Inflammatory macrophage (primary cell): ENCODE results near the gene CARD9.
A peak's percentile ranks its signal among the peaks of the same experiment; 100 is the strongest.
"Not testable (repeated sequence)": the region's sequence is repeated elsewhere in the genome, so short reads cannot be mapped to it uniquely, and the experiment has no call there.

Experiments
- DNase-seq, 2 donors: peaks; one replicate each; pipeline ENCODE4 v3.0.0-alpha.2; 2020 to 2022

The CARD9 gene

GRCh38 chr9:136333045-136333444 is 40.4 kb downstream of the CARD9 start:
- DNase-seq, result no peak

DNA sequence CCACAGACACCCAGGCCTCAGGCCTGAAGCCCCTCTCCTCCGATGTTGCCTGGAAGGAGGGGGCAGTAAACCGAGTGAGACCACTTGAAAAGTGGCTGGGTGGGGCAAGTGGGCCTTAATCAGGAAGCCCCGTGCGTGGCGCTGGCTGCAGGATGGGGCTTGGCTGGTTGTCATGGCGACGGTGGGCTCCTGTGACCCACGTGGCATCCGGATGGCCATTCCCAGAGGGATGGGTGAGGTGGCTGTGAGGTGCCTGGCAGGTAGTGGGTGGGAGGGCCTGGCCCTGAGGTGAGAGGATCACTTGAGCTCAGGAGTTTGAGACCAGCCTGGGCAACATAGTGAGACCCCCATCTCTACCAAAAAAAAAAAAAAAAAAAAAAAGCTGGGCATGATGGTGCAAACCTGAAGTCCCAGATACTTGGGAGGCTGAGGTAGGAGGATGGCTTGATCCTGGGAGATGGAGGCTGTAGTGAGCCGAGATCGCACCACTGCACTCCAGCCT is 40.9 kb downstream of the CARD9 start:
- DNase-seq, result no peak

GRCh38 chr9:136331556-136332481 is 41.6 kb downstream of the CARD9 start:
- DNase-seq, result no peak

DNA sequence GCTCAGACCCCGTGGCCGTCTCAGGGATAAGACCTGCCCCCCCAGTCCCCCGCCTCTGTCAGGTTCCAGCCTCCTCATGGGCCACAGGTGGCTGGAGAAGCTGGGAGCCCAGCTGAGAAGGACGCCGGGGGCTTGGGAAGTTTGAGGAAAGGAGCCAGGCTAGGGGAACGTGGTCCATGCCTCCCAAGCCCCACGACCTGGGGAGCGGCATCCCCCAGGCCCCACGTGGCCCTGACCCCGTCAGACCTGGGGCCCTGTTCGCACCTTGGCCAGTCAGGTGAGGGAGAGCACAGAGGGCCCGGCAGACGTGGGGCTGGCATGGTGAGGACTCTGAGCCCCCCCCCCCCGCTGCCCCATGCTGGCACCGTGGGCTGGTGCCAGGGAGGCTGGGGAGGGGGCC is 42.4 kb downstream of the CARD9 start:
- DNase-seq, result no peak

DNA sequence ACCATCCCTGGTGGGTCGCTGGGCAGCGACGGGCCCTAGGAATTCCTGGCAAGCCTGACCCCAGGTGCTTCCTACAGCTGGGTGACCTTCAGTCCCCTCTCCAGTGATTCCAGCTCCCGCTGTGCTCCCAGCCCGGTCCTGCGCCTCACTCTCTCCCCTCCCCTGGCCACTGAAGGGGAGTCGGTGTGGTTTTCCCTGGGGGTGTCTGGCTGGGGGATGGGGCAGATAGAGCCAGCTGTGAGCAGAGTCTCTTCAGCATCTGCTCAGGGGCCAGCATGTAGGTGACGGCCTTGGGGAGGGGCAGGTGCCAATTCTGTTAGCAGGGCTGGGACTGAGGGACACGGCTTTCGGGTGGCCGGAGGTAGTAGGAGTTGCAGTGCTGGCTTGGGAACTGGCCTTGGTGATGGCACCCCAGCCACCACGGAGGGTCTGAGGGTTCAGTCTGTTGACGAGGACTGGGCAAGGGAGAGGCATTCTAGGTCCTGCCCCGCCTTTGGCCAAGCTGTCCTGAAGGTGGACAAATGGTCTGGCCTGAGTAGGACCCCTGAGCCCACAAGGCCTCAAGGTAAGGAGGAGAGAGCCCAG is 43.0 kb downstream of the CARD9 start:
- DNase-seq, result no peak

- DNase-seq, result no peak
These were observed 43.6 kb downstream of the CARD9 start for GRCh38 chr9:136329636-136330405.

DNA sequence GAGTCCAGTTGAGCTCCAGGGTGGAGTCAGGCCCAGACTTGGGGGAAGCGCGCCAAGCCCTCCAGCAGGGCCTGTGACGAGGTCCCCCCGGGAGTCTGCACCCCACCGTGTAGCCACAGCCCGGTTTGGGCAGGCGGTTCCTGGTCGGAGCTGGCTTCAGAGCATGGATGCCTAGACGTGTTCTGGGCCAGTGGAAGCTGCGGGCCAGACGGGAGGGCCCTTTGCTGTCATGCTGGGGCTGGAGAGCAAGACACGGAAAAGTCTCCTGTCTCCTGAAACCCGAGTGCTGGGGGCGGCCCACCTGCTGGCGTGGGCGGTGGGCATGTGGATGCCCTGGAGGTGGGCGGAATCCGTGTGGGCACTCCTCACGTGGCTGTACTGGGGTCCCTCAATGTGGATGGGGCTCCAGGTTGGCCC is 44.2 kb downstream of the CARD9 start:
- DNase-seq, result no peak

DNA sequence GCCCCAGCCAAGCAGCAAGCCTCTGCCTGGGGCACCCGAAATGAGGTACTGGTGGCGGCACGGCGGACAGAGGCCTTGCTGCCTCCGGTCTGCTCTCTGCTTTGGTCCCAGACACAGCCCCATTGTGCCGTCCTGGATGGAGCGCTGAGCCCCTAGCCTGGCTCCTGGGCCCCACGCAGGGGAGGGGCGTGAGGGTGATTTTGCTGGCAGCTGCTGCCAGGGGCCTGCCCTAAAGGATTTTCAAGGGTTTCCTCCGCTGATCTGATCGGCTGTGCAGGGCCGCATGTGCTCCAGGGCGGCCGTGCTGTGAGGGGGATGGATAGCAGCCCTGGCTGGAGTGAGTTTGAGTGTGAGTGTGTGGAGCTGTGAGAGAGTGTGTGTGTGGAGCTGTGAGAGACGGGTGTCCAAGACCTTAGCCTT is 44.8 kb downstream of the CARD9 start:
- DNase-seq, result no peak

DNA sequence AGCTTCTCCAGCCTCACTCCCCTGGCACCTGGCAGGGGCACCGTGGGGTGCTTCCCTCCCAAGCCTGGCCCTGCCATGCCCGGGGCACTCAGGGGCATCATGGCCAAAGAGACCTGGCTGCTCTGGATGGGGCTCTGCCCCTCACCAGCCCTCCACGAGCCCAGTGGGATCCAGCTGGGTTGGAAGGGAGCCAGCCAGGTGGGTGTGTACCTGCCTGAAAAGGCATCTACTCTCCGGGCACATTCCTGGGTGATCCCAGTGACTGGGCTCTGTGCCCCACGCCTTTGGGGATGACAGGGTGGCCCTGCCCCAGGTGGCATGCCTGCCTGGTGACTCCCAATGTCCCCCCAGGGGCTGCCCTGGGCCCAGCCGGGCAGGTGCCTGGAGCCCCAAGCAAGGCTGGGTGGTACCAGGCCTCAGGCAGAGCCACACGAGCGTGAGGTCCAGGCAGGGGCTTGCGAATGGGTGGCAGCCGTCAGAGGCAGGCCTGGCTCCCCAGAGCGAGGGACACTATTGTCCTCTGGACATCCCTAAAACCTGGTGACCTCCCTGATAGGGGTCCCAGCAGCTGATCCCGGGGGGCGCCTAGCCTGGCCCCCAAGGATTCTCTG is 45.4 kb downstream of the CARD9 start:
- no peak for DNase-seq

DNA sequence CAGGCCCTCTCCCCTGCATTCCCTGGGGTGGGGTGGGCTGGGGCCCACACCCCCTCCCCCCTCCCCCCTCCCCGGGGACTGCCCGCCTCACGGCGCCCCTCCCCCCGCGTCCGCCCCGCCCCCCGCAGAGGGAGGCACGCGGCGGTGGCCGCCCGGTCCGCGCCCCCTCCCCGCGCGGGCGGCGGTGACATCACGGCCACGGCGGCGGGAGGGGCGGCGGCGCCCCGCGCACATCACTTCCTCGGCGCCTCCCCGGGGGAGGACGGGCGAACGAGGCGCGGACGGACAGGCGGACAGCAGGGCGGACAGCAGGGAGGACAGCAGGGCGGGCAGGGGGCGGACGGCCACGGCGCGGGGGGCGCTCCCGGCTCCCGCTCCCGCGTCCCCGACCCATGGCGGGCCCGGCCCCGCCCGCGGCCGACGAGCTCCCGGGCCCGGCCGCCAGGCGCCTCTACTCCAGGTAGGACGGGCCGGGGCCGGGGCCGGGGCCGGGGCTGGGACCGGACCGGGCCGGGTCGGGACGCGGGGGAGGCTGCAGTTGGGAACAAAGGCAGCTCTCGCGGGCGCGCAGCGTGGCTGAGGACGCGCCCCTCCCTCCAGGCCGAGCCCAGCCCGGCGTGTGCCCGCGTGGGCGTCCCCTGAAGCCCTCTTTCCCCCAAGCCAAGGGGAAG is 46.0 kb downstream of the CARD9 start, which contains the start of gene GPSM1:
TSS of gene GPSM1 (plus strand) at position 236 of the 671 bp plus-strand sequence. CDS start at position 393, 157 bp downstream.
- peak; percentile 9 to 51 for DNase-seq

- no peak for DNase-seq
These were observed 46.6 kb downstream of the CARD9 start for GRCh38 chr9:136326761-136327303.

- no peak for DNase-seq
These were observed 47.3 kb downstream of the CARD9 start for GRCh38 chr9:136326061-136326760.

- no peak for DNase-seq
These were observed 48.1 kb downstream of the CARD9 start for GRCh38 chr9:136325358-136325757.

DNA sequence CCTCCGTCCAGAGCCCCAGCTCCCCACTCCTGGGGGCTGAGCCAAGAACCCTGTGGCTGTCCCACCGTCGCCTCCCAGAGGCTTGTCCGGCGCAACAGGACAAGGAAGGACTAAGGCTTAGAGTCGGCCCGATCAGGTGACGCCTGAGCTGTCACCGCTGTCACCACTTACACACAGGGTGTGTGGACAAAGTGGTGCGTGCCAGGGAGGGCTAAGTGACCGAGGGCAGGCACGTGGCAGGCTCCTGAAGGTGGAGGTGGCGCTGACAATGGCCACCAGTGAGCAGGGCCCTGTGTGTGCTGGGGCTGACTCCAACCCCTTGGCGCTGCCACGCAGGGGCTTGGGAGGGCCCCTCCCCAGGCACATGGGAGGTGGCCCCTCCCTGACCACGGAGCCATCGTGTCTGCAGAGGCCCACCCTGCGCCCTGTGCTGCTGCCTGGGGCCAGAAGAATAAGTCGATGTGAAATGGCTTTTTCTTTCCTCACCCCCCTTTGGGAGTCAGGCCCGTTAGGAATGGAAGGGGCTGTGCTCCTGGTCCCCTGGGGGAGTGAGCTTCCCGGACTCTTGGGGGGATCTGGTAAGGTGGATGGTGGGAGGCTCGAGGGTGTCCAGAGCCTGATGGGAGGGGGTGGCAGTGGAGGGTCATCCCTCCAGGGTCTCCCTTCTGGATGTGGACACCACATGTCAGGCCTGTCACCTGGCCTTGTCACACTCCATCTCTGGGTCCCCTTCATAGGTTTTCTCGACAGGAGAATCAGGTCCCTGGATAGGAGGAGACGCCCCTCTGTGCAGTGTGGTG is 48.8 kb downstream of the CARD9 start:
- DNase-seq, result no peak

- DNase-seq, result no peak
These were observed 50.1 kb downstream of the CARD9 start for GRCh38 chr9:136323371-136323789.

GRCh38 chr9:136322756-136323330 is 50.6 kb downstream of the CARD9 start:
- no peak for DNase-seq

GRCh38 chr9:136321561-136321960 is 51.9 kb downstream of the CARD9 start:
- no peak for DNase-seq

- DNase-seq, result not testable (repeated sequence)
These were observed 52.5 kb downstream of the CARD9 start for GRCh38 chr9:136320972-136321371.

GRCh38 chr9:136319955-136320354 is 53.5 kb downstream of the CARD9 start:
- DNase-seq, result not testable (repeated sequence)

- DNase-seq, result not testable (repeated sequence)
These were observed 54.2 kb downstream of the CARD9 start for GRCh38 chr9:136319244-136319643.
